Left ventricle myocardium inferior (tissue), 1 donor: ENCODE measurements around the gene PTPRR. TPM values are rescaled to one million over a fixed set of nuclear protein-coding genes. Genes with fewer than 3 reads are reported as not detected.

Source experiments
- DNase-seq: peaks from one replicate; pipeline ENCODE4 v3.0.0-alpha.2; 2020
- H3K27ac ChIP-seq: fragments of 200-600 bp; replicated peaks from 2 replicates; pipeline ENCODE4 v1.8.0; 2021
- H3K27me3 ChIP-seq: fragments of 200-600 bp; 2 replicates; pipeline ENCODE4 v1.8.0; 2021; ENCODE audit warnings: low read depth
- H3K36me3 ChIP-seq: fragments of 200-600 bp; 2 replicates; pipeline ENCODE4 v1.8.0; 2021
- H3K4me1 ChIP-seq: fragments of 200-600 bp; 2 replicates; pipeline ENCODE4 v1.8.0; 2021
- H3K4me3 ChIP-seq: fragments of 200-600 bp; 2 replicates; pipeline ENCODE4 v1.8.0; 2021; ENCODE audit warnings: mild to moderate bottlenecking, moderate library complexity
- H3K9me3 ChIP-seq: fragments of 200-600 bp; replicated peaks from 2 replicates; pipeline ENCODE4 v1.8.0; 2021
- intact Hi-C: fragments of 100-400 bp; cut with micrococcal nuclease; formaldehyde crosslinking; loops from one replicate; pipeline ENCODE4 v1.11.0; 2022
- total RNA-seq: library from RNA; stranded (reverse); fragmentation: NEBNext Ultra II Directional; extraction: Animal tissue kit (Norgen Biotek cat#: 25700); gene quantifications from one replicate; pipeline ENCODE4 v1.2.1, GENCODE V29; 2021
- TF ChIP-seq, protein P1 (sequence below): fragments of 200-600 bp; IDR thresholded peaks from 2 replicates; pipeline ENCODE4 v1.8.0; 2021; ENCODE audit warnings: antibody characterized with exemption, mild to moderate bottlenecking, borderline replicate concordance
- donor health status: DM: no; HTN: yes; CAD: no; lungs with severe emphysema.

PTPRR gene
- total RNA-seq, 1 donor from 2014 or later: 1.3 TPM

DNA sequence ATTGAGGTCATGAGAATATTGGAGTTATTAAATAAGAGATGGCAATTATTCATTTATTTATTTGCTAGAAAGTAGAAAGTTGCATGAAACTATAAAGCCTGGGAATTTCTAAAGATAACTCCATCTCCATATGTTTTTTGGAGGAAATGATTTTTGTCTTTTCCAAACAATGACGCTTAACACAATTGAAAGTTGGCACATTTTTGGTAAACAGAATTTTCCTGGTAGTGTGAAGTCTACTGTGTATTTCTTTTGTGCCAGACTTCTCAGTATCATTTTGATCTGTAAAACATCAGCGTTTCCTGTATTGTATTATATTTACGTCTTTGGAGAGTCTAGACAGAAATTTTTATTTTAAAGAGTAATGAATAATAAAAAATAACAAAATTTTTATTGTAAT, 249.6 kb downstream of the PTPRR start:
- no peaks in the 10 kb centered on the region for H3K27me3 ChIP-seq

DNA sequence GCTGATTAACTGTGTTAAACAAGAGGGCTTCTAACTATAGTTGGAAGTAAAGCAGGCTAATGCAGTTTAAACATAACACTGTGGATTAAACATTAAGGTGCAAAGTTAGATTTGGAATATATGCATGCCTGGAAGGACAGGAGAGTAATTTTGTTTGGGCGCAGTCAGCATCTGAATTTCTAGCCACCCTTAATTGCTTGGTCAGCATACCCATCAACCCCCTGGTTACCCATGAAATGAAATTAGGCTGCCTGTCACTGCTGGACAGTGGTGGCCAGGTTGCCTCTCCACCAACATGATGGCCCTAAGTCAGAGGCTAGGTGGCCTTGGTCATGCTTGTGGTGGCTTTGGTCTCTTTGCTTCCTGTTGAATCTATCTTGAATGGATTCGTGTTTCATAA, 253.3 kb downstream of the PTPRR start:
- Histone ChIP-seq H3K27ac (no peak overlapping the region), H3K4me3 (no peak overlapping the region), H3K36me3 (no peaks in the 10 kb centered on the region), H3K27me3 (no peaks in the 10 kb centered on the region), H3K9me3 (no peaks in the 10 kb centered on the region), H3K4me1 (peaks cover 5% of the 10 kb centered on the region)
- intact Hi-C loops: no loop called here
- TF ChIP-seq, protein P1, sequence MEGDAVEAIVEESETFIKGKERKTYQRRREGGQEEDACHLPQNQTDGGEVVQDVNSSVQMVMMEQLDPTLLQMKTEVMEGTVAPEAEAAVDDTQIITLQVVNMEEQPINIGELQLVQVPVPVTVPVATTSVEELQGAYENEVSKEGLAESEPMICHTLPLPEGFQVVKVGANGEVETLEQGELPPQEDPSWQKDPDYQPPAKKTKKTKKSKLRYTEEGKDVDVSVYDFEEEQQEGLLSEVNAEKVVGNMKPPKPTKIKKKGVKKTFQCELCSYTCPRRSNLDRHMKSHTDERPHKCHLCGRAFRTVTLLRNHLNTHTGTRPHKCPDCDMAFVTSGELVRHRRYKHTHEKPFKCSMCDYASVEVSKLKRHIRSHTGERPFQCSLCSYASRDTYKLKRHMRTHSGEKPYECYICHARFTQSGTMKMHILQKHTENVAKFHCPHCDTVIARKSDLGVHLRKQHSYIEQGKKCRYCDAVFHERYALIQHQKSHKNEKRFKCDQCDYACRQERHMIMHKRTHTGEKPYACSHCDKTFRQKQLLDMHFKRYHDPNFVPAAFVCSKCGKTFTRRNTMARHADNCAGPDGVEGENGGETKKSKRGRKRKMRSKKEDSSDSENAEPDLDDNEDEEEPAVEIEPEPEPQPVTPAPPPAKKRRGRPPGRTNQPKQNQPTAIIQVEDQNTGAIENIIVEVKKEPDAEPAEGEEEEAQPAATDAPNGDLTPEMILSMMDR: no peak
- no peak for DNase-seq

More for the DNA sequence above, 249.6 kb downstream of the PTPRR start:
- Histone ChIP-seq H3K27ac (no peak overlapping the region), H3K9me3 (peaks cover 4% of the 10 kb centered on the region), H3K36me3 (no peaks in the 10 kb centered on the region), H3K4me1 (no peaks in the 10 kb centered on the region), H3K4me3 (no peak overlapping the region)
- intact Hi-C loops: no loop called here
- no peak for DNase-seq
- TF ChIP-seq, protein P1: no peak

DNA sequence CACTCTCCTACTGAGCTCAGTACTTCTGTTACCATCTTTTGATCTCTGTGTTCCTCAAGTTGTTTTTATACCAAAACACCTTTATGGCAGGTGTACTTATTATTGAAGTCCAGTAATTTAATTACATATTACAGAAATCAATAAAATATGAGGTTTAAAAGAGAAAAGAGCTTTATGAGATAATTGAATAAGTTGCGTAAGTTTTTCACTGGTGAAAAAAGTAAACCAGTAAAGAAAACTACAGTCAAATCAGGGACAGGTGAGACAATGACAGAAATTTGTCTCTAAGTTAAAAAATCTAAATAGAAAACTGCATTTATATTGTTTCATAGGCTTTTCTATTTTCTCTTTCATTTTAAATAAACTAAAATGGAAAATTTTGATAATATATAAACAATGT, 254.2 kb downstream of the PTPRR start:
- Histone ChIP-seq H3K4me3 (no peak overlapping the region), H3K27me3 (no peaks in the 10 kb centered on the region), H3K27ac (no peak overlapping the region), H3K4me1 (peaks cover 11% of the 10 kb centered on the region), H3K9me3 (no peaks in the 10 kb centered on the region), H3K36me3 (no peaks in the 10 kb centered on the region)
- DNase-seq: no peak
- TF ChIP-seq, protein P1: no peak
- intact Hi-C loops: no loop called here

DNA sequence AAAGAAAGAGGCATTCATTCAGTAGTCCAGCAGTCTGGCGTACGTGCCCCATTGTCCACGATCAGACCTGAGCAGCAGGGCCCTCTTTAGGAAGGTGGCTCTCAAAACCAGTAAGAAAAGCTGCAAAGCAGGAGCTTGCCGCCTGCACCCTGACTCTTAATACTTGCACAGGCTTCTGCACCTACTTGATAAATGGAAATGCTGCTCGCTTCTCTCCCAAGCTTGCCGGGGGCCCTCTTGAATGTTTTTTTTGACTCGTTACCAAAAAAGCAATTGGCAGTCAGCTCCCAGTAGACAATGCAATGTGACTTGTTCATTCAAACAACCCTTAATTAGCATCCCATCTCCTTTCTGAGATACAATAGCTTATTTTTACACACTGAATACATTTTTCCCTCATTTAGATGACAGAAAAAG, 256.1 kb downstream of the PTPRR start:
- no peaks in the 10 kb centered on the region for H3K27me3 ChIP-seq
- TF ChIP-seq, protein P1: no peak
- intact Hi-C loops: no loop called here
- H3K4me1 ChIP-seq: peaks cover 21% of the 10 kb centered on the region
- H3K4me3 ChIP-seq: peak overlapping the region; percentile 22
- H3K36me3 ChIP-seq: no peaks in the 10 kb centered on the region
- DNase-seq: no peak
- peak overlapping the region; percentile 70 for H3K27ac ChIP-seq
- no peaks in the 10 kb centered on the region for H3K9me3 ChIP-seq

DNA sequence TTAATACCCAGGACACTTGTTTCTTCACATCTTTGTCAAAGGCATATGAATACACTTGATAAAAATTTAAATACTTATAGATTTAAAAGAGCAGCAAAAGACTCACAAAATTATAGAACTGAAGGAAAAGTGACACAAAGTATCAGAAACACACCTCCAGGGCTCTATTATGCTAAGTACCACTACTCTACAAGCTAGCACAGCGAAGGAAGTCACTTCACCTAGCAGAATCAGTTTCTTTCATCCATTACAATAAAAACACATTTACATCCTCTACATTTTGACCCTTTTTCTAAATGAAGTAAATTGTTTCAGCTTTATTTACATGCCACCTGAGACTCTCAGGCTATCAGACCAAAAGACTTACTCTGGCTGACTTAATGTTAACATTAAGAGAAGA, 256.7 kb downstream of the PTPRR start:
- Histone ChIP-seq H3K27ac (peak overlapping the region; percentile 70), H3K4me1 (peaks cover 21% of the 10 kb centered on the region), H3K4me3 (peak overlapping the region; percentile 22), H3K9me3 (no peaks in the 10 kb centered on the region), H3K27me3 (no peaks in the 10 kb centered on the region), H3K36me3 (no peaks in the 10 kb centered on the region)
- DNase-seq: no peak
- TF ChIP-seq, protein P1: no peak
- intact Hi-C loops: no loop called here
